Measurements from ENCODE around the gene TOPORS.

Gene TOPORS

DNA sequence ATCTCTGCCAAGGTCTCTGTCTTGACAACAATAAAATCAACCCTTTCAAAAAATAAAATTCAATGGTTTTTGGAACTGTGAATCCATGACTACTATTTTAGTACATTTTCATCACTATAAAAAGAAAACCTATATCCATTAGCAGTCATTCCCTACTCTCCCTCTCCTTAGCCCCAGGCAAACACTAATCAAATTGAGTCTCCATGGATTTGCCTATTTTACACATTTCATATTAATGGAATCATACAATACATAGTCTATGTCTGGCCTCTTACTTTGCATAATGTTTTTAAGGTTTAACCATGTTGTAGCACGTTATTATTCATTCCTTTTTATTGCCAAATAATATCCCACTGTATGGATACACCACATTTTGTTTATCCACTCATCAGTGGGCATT is 50.5 kb downstream of the TOPORS start:
- FAIRE-seq: no peak

DNA sequence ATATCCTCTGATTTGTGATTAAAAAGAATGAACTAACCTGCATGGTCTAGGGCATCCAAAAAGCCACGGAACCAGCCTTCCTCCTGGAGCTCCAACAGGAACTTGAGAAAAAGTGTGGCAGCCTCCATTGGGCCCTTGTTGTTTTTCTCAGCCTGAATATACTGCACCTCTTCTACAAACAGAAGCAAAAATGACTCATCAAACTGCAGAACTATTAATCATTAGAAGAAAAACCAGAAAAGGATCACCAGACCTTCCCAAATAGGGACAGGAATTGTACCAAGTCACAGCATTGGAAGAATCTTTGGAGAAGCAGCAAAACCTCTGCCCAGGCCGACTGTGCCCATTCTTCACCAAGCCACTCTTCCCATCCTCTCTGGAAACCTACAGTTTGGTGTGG is 51.6 kb downstream of the TOPORS start:
- no peak for FAIRE-seq

DNA sequence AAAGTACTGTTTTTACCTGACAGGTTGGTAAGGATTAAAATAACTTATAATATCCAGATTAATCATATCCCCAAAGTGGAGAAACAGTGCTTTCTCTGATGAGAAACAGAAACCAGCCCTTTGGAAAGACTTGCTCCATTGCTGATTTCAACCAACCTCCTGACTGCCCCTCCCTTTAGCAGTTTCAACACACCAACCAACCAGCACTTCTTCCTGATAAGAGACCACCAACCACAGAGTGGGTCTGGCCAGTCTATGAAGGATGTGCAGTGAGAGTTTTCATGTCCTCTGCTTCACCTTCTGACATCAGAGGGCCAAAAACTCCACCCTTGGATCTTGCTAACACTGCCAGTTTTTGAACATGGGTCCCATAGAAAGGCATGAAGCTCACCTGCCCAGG is 54.5 kb downstream of the TOPORS start:
- FAIRE-seq: no peak

DNA sequence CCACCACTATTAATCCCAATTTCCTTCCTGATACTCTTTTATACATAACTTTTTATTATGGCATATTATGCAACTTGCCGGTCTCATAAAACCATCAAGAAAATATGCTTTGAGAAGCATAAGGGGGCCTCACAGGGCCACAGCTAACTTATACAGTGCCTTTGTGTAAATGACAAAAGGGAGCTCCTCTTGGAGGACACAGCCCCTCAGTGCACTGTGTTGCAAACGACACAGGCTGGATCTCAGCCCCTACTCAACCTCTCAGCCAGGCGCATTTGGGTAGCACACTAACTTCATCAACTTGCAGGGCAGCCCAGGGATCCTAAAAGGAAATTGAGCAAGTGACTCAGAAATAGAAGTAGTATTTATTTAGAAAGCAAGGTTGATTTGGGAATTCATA is 61.8 kb downstream of the TOPORS start:
- no peak for FAIRE-seq

Measured in A204.1 (cell line).